ACC112 (cell line): ENCODE results near the gene WDSUB1.

Experiments
- H2AFZ ChIP-seq: fragments of 200-600 bp; sonication (generic); one replicate; pipeline ENCODE4 v1.6.0; 2017; ENCODE audit warnings: antibody characterized with exemption, low read length; ENCODE audit not compliant: unreplicated experiment
- H3K27ac ChIP-seq: fragments of 200-600 bp; sonication (generic); 2 replicates; pipeline ENCODE4 v1.5.1; 2014; ENCODE audit warnings: low read depth, mild to moderate bottlenecking, antibody characterized with exemption, low read length, moderate library complexity
- H3K27me3 ChIP-seq: fragments of 200-600 bp; sonication (generic); 2 replicates; pipeline ENCODE4 v1.6.1; 2014; ENCODE audit warnings: mild to moderate bottlenecking, antibody characterized with exemption, low read length, moderate library complexity, mixed read lengths; ENCODE audit not compliant: insufficient read depth
- H3K36me3 ChIP-seq: fragments of 200-600 bp; sonication (generic); 2 replicates; pipeline ENCODE4 v1.6.1; 2016; ENCODE audit warnings: mild to moderate bottlenecking, antibody characterized with exemption, low read length, moderate library complexity, mixed read lengths; ENCODE audit not compliant: insufficient read depth
- H3K4me1 ChIP-seq: fragments of 200-600 bp; sonication (generic); one replicate; pipeline ENCODE4 v1.6.1; 2016; ENCODE audit warnings: low read length, mixed read lengths; ENCODE audit not compliant: insufficient read depth, unreplicated experiment, control insufficient read depth
- H3K4me3 ChIP-seq: fragments of 200-600 bp; sonication (generic); 2 replicates; pipeline ENCODE4 v1.5.1; 2014; ENCODE audit warnings: mild to moderate bottlenecking, low read depth, low read length
- H3K79me2 ChIP-seq: fragments of 200-600 bp; sonication (generic); one replicate; pipeline ENCODE4 v1.6.0; 2016; ENCODE audit warnings: low read length; ENCODE audit not compliant: control insufficient read depth, unreplicated experiment, insufficient read depth

WDSUB1 gene

DNA sequence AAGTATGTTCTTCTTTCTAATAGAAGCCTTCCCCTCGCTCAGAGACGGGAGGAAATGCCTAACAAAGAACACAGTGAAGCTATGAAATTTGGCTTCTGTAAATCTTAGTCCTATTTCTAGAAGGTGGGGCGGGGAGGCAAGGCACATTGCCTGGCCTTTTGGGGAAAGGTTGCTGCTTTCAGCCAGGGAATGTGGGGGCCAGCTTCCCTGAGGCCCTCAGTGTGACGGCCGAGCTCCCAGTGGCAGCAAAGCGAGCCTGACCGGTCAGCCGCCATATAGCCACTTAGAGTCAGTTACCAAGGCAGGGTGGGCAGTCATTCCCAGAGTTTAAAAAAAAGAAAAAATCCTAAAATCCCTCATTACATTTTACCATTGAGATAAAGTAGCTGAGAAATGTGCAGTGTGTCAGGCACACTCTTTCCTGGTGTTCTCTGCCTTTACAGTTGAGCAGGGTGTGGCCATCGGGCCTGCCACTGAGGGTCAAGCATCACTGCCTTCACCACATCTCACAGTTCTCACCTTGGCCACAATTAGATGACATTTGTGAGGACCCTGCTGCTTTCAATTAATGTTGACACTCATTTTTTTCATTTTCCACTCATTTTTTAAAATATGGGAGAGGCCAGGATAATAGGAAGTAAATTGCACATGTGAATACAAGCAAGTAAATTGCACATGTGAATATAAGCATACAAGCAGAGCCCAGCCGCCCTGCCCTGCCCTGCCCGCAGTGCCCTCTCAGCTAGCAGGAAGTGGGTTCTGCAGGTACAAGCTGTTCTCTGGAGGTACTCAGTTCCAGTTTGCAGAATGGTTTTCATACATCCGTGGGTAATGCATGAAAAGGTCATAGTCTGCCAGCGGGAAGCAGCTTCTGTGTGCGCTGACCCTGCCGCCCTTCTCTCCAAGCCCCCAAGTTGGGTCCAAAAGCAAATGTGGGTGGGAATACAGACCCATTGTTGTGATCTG is 76.9 kb downstream of the WDSUB1 start:
- H3K4me1 ChIP-seq = no peaks in the 10 kb centered on the region
- no peak overlapping the region for H2AFZ ChIP-seq
- H3K36me3 ChIP-seq = no peaks in the 10 kb centered on the region
- H3K27ac ChIP-seq = no peak overlapping the region
- H3K79me2 ChIP-seq = no peaks in the 10 kb centered on the region
- H3K27me3 ChIP-seq = no peaks in the 10 kb centered on the region
- no peak overlapping the region for H3K4me3 ChIP-seq

DNA sequence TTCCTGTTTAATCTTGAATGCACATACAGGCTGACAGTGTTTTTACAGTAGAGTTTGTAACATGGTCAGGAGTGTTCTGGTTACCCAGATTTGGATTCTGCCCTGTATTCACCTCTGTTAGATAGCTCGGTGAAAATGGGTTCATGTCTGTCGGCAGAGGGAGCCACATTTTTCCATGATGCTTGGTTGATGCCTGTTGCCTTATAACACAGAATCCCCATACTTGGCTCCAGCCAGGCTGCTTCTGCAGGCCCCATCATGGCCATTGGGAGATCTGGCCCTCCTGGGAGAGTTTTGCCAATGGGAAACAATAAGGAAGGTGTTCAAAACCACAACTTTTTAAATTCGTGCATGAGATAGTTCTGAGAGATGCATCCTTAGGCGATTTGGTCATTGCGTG is 78.1 kb downstream of the WDSUB1 start:
- H3K79me2 ChIP-seq = no peaks in the 10 kb centered on the region
- H2AFZ ChIP-seq = no peak overlapping the region
- no peak overlapping the region for H3K4me3 ChIP-seq
- H3K4me1 ChIP-seq = no peaks in the 10 kb centered on the region
- H3K27ac ChIP-seq = no peak overlapping the region
- no peaks in the 10 kb centered on the region for H3K36me3 ChIP-seq
- no peaks in the 10 kb centered on the region for H3K27me3 ChIP-seq

DNA sequence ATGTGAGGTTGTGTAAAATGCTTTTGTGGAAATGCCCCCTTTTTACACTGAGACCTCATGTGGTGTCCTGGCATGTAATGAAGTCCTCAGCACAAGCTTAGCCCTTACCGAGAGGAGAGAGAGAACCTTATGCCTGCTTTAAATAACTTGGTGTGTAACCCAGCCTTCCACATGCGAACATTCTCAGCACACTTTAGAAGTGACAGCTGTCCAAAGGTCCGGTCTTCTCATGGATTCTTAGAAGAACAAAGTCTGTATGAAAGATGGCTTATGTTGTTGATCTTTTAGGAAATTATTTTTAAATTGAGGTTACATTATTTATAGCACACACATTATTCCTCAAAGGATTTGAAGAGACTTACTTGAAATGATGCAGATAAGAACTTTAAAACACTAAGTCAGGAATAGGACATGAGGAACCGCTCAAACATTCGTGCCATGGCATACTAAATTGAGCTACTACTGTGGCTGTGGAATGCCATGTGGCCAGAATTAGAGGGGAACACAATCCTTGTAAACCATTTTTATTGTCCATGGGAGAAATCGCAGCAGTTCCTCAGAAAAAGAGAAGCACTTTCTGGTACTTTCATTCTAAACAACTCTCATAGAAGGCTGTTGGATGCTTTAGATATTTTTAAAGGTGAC is 79.6 kb downstream of the WDSUB1 start:
- H2AFZ ChIP-seq = no peak overlapping the region
- H3K27me3 ChIP-seq = no peaks in the 10 kb centered on the region
- H3K27ac ChIP-seq = no peak overlapping the region
- H3K4me1 ChIP-seq = peaks cover 11% of the 10 kb centered on the region
- no peaks in the 10 kb centered on the region for H3K36me3 ChIP-seq
- no peaks in the 10 kb centered on the region for H3K79me2 ChIP-seq
- H3K4me3 ChIP-seq = no peak overlapping the region

DNA sequence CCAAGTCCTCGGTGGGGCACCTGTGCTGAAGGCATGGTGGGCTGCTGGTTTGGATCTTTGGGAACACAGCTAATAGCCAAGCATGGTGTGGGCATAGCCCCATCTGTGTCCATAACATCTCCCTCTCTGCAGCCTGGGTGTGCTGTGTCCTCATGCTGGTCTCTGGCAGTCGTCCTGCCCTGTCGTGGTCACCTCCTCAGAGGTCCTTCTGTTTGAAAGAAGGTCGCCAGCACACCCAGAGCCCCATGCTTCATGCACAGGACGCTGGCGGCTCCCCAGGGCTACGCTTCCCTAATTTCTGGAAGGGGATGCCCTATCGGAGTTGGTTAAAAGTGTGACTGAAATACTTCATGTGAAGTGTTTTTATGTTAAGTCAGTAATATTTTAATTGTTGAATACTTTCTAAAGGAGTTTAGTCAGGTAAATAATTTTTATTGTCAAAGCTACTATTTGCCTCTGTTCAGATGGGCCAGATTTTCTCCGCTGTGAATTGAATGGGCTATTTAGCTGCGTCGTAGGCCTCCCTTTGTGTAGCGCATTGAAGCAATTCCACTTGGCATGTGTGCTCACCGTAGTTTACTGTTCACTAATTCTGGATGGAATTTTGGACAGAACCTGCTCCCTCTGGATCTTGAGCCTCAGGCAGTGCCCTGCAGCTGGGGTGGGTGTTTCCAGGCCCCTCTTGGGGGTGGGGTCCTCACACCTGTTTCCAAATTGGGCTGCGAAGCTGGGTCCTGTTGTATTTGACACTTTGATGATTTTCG is 81.9 kb downstream of the WDSUB1 start:
- H3K27ac ChIP-seq = no peak overlapping the region
- H3K4me1 ChIP-seq = peaks cover 11% of the 10 kb centered on the region
- no peak overlapping the region for H2AFZ ChIP-seq
- no peaks in the 10 kb centered on the region for H3K79me2 ChIP-seq
- no peaks in the 10 kb centered on the region for H3K36me3 ChIP-seq
- H3K4me3 ChIP-seq = no peak overlapping the region
- no peaks in the 10 kb centered on the region for H3K27me3 ChIP-seq

DNA sequence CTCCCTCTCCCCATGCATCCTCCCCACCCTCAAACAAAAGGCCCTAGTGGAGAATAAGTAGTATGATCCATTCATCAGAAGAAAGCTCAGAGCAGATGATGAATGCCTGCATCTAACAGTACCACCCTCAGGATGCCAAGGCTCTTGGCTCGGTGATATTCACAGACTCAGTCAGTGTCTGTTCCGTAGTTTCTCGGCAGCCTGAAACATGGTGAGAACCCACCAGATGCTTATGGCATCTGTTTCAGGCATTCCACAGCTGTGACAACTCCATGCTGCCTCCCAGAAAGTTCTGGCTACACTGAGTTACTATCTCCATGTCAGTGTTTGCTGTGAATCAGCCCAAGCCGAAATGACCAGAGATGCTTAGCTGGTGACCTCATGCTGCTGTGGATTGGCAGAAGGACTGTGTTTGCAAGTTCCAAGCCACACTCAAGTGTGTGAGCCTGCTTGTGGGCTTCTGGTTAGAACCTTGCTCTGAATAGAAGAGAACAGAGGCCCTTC is 83.9 kb downstream of the WDSUB1 start:
- H3K27ac ChIP-seq = peak overlapping the region; percentile 40
- H3K36me3 ChIP-seq = peaks cover 5% of the 10 kb centered on the region; the same call in 1 of the 2 replicates
- no peaks in the 10 kb centered on the region for H3K79me2 ChIP-seq
- no peak overlapping the region for H2AFZ ChIP-seq
- no peaks in the 10 kb centered on the region for H3K27me3 ChIP-seq
- no peak overlapping the region for H3K4me3 ChIP-seq
- peaks cover 11% of the 10 kb centered on the region for H3K4me1 ChIP-seq

DNA sequence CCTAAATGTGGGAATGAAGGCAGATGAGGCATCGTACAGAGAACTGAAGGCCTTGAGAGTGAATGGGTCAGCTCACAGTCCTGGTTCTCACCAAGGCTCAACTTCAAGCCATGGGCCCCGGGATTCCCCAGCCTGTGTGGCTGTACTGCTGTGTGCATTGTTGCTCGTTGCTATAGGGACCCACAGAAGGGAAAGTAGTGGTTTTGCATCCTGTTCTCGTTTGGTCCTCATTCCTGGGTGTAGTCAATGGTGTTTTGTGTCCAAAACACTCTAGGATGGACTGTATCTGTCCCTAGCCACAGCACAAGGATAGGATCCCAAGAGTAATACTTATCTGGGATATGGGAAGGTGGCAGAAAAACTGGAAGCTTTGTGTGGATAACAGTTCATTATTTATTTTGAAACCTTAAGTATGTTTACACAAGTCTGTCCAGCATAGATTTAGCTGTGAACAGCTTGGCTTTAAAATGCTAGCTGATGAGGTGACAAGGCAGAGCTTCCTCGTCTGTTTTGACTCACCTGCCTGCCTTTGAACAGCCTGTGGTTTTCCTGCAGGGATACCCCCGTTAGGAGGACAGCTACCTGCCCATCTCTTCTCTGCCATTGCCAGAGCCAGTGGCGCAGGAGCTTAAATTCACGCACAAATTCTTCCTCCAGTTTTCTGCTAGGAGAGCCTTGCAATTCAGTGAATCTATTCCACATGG is 85.0 kb downstream of the WDSUB1 start:
- Histone ChIP-seq H3K4me3 (no peak overlapping the region), H3K4me1 (peaks cover 11% of the 10 kb centered on the region), H3K36me3 (peaks cover 5% of the 10 kb centered on the region; the same call in 1 of the 2 replicates), H3K79me2 (no peaks in the 10 kb centered on the region), H3K27ac (no peak overlapping the region), H3K27me3 (no peaks in the 10 kb centered on the region), H2AFZ (no peak overlapping the region)

DNA sequence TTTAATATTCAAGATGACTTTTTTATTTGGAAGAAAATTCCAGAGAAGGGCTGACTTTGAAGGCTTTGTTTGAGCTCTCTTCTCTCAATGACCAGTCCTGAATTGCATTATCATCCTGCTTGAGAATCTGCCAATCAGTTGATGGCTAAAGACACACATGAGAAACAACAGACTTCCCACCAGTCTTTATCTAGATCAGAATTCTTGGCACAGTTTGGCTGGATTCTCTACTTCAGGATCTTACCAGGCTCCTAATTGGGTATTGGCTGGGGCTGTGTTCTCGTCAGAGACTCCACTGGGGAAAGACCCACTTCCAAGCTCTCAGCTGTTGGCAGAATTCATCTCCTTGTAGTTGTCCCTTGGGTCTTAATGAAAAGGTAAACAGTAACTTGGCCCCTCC is 86.0 kb downstream of the WDSUB1 start:
- no peak overlapping the region for H3K4me3 ChIP-seq
- H3K27ac ChIP-seq = no peak overlapping the region
- no peaks in the 10 kb centered on the region for H3K79me2 ChIP-seq
- no peak overlapping the region for H2AFZ ChIP-seq
- no peaks in the 10 kb centered on the region for H3K27me3 ChIP-seq
- peaks cover 11% of the 10 kb centered on the region for H3K4me1 ChIP-seq
- H3K36me3 ChIP-seq = peaks cover 5% of the 10 kb centered on the region; the same call in 1 of the 2 replicates

DNA sequence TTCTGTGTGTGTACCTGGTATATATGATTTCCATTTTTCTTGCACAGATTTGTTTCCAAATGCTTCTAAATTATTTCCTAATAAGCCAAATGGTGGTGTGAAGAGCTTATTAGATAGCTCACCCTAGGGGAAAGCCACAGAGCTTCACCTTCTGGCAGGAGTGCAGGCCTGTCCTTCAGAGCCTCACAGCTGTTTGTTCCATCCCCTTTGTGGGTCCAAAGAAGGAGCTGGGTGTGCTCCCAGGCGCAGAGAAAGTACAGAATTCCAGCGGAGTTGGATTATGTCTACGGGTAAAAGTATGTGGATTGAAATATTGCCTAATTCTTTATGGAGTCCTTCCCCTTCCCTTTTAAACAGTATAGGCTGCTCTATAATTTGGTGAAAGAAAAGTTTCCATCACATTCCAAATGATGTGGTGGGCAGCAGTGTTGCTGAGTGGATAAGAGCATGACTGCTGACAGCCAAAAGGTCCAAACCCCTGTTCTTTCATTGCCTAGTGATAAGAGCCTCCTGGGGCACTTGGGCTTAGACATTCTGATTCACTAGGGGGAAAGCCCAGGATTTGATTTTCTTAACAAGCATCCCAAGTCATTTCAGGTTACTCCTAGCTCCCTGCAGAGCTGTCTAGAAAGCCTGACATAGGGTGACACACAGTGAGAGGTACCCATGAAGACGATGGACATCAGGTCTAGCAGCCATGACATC is 86.6 kb downstream of the WDSUB1 start:
- H3K36me3 ChIP-seq = peaks cover 5% of the 10 kb centered on the region; the same call in 1 of the 2 replicates
- no peaks in the 10 kb centered on the region for H3K79me2 ChIP-seq
- no peak overlapping the region for H2AFZ ChIP-seq
- no peaks in the 10 kb centered on the region for H3K27me3 ChIP-seq
- no peak overlapping the region for H3K4me3 ChIP-seq
- H3K27ac ChIP-seq = no peak overlapping the region
- peaks cover 11% of the 10 kb centered on the region for H3K4me1 ChIP-seq

DNA sequence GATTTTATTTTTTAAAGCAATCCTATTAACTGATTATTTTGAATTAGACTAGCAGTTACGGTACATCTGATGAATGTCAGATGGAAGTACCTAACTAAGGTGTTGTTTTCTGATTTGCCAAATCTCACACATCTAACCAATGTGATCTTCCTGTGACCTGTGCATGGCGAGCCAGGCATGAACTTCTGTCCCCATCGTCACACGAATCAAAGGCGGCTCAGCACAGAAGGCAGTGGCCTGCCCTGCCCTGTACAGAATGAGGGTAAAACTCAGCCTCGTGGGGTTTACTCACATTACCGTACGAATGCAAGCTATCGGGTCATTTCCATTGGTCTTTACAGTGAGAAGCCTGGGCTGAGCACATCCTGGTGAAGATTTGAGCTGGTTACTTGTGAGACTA is 87.3 kb downstream of the WDSUB1 start:
- peaks cover 5% of the 10 kb centered on the region; the same call in 1 of the 2 replicates for H3K36me3 ChIP-seq
- no peak overlapping the region for H2AFZ ChIP-seq
- H3K27me3 ChIP-seq = no peaks in the 10 kb centered on the region
- no peak overlapping the region for H3K4me3 ChIP-seq
- no peaks in the 10 kb centered on the region for H3K79me2 ChIP-seq
- H3K4me1 ChIP-seq = peaks cover 11% of the 10 kb centered on the region
- no peak overlapping the region for H3K27ac ChIP-seq
